Panc1 (cell line): ENCODE results near the gene DUSP8.

Experiments used
- POLR2AphosphoS5 ChIP-seq: IDR thresholded peaks from 2 replicates; pipeline ENCODE4 v1.6.1; 2012; ENCODE audit warnings: mild to moderate bottlenecking, low read depth, low read length, moderate library complexity
- TF ChIP-seq, protein P1 (sequence below): fragments of 450-650 bp; IDR thresholded peaks from 2 replicates; pipeline ENCODE4 v1.5.1; 2017; ENCODE audit warnings: mild to moderate bottlenecking

DNA sequence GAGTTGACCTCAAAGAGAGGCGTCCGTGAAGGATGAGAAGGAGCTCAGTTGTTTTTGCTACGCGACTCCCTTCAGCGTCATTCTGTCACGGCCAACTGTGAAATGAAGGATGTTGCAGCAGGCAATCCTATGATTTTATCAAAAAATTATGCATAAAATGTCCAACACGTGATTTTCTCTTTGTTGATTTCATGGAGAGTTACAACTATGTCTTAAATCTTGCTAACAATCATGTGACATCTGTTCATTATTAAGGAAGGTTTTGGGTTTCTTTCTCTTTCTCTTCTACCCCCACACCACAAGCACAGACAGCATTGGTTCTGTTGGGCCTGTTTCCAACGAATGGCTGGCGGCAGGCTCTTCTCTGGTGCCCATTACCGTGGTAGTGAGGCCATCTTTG, 46.2 kb upstream of the DUSP8 start:
- TF ChIP-seq, protein P1, sequence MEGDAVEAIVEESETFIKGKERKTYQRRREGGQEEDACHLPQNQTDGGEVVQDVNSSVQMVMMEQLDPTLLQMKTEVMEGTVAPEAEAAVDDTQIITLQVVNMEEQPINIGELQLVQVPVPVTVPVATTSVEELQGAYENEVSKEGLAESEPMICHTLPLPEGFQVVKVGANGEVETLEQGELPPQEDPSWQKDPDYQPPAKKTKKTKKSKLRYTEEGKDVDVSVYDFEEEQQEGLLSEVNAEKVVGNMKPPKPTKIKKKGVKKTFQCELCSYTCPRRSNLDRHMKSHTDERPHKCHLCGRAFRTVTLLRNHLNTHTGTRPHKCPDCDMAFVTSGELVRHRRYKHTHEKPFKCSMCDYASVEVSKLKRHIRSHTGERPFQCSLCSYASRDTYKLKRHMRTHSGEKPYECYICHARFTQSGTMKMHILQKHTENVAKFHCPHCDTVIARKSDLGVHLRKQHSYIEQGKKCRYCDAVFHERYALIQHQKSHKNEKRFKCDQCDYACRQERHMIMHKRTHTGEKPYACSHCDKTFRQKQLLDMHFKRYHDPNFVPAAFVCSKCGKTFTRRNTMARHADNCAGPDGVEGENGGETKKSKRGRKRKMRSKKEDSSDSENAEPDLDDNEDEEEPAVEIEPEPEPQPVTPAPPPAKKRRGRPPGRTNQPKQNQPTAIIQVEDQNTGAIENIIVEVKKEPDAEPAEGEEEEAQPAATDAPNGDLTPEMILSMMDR: no peak
- TF ChIP-seq POLR2AphosphoS5: no peak
